Dedifferentiated amniotic fluid mesenchymal stem cell (primary cell): ENCODE measurements around the gene STXBP2.

Experiments used
- DNase-seq: peaks from one replicate; pipeline ENCODE4 v3.0.0-alpha.2; 2016; ENCODE audit errors: extremely low spot score

The STXBP2 gene

GRCh38 chr19:7636691-7637373, at the start of gene STXBP2:
Gene STXBP2 (plus strand): TSS chr19:7637110. CDS start chr19:7637150, 40 bp downstream.
- DNase-seq: no peak

DNA sequence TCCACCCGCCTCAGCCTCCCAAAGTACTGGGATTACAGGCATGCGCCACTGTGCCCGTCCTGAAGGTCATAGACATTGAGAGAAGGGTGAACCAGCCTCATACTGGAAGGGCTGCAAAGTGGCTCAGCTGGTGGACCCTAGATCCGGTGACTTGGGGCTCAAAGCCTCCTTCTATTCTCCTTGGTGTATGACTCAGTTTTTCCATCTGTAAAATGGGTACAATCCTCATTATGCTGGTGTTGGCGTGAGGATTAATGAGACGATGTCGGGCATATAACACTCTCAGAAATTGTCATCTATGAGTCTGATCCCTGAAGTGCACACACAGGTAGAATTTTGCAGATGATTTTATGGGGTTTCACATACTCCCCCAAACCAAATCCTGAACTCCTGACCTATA, 47.1 kb upstream of the STXBP2 start:
- DNase-seq: no peak

GRCh38 chr19:7590256-7590655, 46.7 kb upstream of the STXBP2 start:
- DNase-seq: no peak

- DNase-seq: no peak
These were observed 41.3 kb upstream of the STXBP2 start, which contains the start of gene CAMSAP3 for GRCh38 chr19:7595466-7596133. Gene CAMSAP3 (plus strand): TSS chr19:7595863. CDS start chr19:7596003, 140 bp downstream.

GRCh38 chr19:7596211-7596937, 40.5 kb upstream of the STXBP2 start:
- no peak for DNase-seq

DNA sequence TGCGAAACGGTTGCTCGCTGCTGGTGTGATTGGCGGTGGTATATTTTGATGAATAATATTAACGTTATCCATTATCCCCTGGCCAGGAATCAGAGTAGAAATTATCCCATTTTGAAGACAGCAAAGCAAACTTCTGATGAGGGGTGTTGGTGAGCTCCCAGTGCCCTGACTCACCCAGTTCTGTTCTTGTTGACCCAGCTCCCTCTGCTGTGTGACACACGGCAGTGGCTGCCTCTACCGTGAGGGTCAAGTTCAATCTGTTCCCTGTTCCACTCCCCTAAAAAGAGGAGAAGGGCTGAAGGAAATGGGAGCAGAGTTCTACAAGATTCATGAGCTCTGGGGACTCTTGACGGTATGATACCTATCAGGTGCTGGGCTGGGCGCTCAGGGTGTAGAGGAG, 39.2 kb upstream of the STXBP2 start:
- no peak for DNase-seq

- DNase-seq: no peak
These were observed 38.7 kb upstream of the STXBP2 start for GRCh38 chr19:7598180-7598579.

- DNase-seq: no peak
These were observed 36.2 kb upstream of the STXBP2 start for GRCh38 chr19:7600721-7601120.

DNA sequence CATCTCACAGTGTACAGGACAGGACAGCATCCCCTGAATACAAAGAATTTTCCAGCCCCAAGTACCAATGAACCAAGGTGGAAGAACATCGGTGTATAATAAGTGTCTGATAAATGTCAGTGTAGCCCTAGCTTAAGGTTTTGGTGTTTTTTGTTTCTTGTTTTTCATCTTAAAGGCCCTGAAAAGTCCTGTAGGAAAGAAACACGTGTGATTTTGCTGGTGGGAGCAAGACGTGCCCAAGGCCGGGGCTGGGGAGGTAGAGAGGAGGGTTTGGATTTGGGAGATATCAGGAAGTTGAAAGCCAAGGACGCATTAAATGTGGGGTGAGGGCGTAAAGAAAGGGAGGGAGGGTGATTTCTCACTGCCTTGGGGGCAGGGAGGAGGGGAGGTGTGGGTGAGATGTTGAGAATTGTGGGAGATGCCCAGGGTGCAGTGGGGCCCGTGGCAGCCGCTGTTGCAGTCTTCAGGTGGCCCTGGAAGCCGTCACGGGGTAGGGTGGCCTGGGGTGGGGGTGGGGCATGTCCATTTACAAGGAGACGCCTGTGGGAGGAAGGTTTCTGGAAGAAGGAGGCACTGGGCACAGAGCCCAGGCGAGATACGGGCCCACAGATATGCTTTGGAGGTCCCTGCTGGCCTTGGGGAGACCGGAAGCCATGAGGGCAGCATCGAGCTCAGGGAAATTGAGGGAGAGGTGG, 34.5 kb upstream of the STXBP2 start:
- no peak for DNase-seq

DNA sequence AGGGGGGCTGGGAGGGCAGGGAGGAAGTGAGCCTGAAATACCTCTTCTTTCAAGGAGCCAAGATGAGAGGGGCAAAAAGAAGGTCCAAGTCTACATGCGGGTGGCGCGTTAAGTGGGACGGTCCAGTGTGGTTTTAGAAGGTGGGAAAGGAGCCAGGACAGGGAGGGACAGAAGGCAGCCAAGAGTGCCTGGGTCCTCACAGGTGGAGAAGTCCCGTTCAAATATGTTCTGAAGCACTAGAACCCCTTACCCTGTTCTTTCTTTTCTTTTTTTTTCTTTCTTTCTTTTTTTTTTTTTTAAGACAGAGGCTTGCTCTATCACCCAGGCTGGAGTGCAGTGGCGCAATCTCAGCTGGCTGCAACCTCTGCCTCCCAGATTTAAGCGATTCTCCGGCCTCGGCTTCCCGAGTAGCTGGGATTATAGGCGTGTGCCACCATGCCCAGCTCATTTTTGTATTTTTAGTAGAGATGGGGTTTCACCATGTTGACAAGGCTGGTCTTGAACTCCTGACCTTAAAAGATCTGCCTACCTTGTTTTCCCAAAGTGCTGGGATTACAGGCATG, 33.9 kb upstream of the STXBP2 start:
- DNase-seq: no peak

- DNase-seq: no peak
These were observed 33.0 kb upstream of the STXBP2 start for GRCh38 chr19:7603919-7604318.

GRCh38 chr19:7605490-7606222, 31.3 kb upstream of the STXBP2 start:
- DNase-seq: no peak

- DNase-seq: no peak
These were observed 30.6 kb upstream of the STXBP2 start for GRCh38 chr19:7606289-7606688.

- DNase-seq: no peak
These were observed 29.6 kb upstream of the STXBP2 start for GRCh38 chr19:7607212-7607873.

DNA sequence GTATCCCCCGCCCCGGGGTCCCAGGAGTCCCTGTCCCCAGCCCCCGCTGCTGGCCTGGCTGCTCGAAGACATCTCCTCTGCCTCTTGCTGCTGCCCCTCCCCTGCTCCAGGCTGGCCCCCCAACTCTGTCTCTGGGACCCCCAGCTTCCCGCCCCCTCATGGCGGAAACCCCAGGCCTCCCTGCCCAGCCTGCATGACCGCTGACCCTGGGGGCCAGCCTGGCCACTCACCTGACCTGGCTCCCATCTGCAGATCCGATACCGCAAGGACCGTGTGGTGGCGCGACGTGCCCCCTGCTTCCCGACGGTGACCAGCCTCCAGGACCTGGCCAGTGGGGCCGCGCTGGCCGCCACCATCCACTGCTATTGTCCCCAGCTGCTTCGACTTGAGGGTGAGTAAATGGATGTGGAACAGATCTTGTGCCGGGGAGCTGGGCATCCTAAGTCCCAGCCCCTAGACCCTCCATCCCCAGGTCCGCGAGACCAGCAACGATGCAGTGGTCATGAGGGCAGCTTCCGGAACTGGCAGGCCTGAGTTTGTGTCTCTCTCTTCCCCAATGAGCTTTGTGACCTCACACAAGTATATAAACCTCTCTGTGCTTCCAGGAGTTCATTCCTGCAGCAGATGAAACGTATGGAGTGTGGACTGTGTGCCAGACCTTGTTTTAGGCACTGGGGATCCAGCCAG, 28.9 kb upstream of the STXBP2 start:
- DNase-seq: no peak

GRCh38 chr19:7610491-7611240, 26.2 kb upstream of the STXBP2 start:
- DNase-seq: no peak

- no peak for DNase-seq
These were observed 25.2 kb upstream of the STXBP2 start for GRCh38 chr19:7611541-7612279.
